H4 (cell line): Measurements from ENCODE around the gene SLC28A1. TPM values are rescaled to one million over a fixed set of nuclear protein-coding genes. Genes with fewer than 3 reads are reported as not detected.

ENCODE experiments used
- DNase-seq: peaks from one replicate; pipeline ENCODE4 v3.0.0-alpha.2; 2015; ENCODE audit warnings: low spot score
- total RNA-seq: library from RNA; depleted of rRNA; stranded (reverse); fragments of >200 nt; shearing (Covaris generic); gene quantifications from 2 replicates; pipeline ENCODE4 v1.2.3, GENCODE V29; 2014

SLC28A1 gene
- total RNA-seq, 1 experiment from 2014 or later, result 0.08 TPM

DNA sequence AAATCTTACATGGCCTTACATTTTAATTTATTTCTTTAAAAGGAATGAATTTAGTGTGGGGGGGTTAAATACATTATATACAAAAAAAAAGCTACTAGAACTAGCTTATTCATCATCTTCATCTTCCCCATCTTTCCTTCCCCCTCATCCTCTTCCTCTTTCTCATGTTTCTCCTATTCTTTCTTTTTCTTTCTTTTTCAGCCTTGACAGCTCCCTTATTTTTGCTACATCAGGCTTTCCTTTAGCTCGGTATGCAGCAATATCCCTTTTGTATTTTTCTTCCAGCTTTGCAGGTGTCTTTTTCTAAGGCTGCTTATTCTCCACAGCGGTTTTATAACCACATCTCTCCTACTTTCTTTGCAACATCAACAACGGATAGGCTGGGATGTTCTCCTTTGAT lies 55.9 kb downstream of the SLC28A1 start:
- DNase-seq, result no peak

DNA sequence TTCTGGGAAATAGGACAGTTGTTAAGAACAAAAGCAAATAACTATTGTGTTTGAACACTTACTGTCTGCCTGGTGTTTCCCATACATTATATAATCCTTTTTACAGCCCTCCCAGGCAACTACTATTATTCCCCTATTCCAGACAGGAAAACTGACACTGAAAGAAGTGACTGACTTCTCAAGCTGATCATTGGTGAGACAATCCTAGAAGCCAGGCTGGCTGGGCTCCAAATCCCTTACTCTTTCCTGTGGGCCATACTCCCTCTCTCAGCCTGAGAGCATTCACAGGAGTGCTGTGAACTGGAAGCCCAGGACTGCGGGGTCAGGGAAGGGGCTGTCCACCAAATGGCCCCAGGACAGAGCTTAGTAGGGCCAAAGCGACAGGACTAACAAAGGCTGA lies 58.0 kb downstream of the SLC28A1 start:
- no peak for DNase-seq

DNA sequence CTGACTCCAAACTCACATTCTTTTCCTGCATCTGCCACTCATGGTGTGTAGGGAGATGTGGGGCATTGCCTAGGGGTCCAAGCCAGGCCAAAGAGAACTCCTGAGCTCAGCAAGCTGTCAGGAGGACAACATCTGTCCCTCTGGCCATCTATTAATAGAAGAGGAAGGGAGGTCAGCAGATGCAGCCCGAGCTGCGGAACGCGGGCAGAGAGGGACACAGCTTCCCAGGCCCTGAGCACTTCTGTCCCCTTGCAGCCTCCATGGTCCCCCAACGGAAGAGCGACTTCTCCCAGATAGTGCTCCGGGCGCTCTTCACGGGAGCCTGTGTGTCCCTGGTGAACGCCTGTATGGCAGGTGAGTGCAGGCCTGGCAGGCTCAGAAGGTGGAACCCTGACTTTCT lies 59.8 kb downstream of the SLC28A1 start:
- DNase-seq, result no peak

DNA sequence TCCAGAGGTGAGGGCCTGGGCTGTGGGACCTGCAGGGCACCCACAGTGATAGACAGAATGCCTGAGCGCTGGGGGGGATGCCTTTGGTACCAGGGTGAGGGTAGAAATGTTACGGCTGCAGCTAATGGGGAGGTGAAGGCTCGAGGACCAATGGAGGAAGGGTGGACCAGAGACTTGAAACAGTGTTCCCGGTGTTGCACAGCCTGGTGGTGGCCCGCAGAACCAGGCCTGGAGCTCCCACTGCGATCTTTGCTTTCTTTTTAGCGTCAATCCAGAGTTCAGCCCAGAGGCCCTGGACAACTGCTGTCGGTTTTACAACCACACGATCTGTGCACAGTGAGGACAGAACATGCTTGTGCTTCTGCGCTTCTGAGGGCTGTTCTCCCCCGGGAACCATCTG lies 60.4 kb downstream of the SLC28A1 start:
- no peak for DNase-seq

- no peak for DNase-seq
Measured at GRCh38 chr15:84946772-84947489, 62.5 kb downstream of the SLC28A1 start.

DNA sequence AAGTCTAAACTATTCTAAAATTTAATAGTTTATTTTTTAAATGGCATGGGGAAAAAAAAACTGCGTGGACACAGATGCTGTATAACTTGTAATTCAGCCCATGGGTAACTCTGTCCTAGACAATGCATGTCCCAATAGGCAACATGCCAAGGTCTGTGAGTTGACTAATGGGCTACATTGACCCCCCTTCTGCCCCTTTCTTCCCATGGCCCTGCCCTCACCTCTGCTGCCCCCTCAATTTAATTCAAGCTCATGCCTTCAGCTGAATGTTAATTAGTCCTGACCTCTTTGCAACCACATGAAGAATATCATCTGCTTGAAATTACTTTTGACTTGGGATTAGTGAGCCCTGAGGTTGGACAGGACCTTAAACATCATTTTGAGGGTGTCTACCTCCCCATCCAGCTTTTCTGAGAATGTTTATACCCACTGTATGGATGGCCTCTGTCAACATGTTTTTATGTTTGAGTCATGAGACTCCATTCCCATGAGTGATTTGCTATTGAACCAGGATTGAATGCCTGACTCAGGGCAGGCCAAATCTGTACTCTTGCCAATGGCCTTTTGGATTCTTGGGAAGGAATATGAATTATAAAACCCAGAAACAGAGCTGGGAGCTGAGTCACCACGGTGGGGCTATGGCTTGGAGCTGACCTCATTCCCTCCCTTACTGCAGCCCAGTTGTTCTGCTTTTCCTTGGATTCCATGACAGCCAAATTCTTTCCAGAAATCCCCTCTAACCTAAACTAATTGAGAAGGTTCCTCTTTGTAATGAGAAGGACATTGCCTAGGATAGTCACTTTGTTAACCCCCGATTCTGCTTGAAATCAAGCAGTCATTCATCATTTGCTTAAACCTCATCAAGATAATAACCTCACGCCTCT lies 63.7 kb downstream of the SLC28A1 start:
- no peak for DNase-seq

GRCh38 chr15:84949043-84949442 lies 64.6 kb downstream of the SLC28A1 start:
- DNase-seq, result no peak

- DNase-seq, result no peak
Measured at GRCh38 chr15:84949845-84950569, 65.5 kb downstream of the SLC28A1 start.

DNA sequence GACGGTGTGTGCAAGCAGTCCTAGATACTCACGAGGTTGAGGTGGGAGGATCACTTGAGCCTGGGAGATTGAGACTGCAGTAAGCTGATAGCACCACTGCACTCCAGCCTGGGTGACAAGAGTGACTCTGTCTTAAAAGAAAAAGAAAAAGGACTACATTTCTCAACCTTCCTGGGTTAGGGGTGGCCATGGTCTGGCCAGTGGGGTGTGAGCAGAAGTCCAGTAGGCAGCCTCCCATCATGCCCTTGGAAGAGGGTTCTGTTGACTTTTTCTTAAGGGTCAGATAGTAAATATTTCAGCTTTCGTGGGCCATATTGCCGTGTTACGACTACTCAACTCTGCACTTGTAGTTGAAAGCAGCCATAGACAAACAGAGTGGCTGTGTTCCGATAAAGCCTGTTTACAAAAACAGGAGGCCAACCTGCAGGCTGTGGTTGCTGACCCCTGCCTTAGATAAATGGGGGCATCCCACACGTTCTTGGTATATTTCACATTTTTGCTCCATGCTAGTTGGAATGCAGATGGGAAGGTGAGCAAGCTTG lies 66.2 kb downstream of the SLC28A1 start:
- DNase-seq, result no peak

- no peak for DNase-seq
Measured at GRCh38 chr15:84951736-84952135, 67.3 kb downstream of the SLC28A1 start.

- DNase-seq, result no peak
Measured at GRCh38 chr15:84953136-84953535, 68.7 kb downstream of the SLC28A1 start.

- DNase-seq, result no peak
Measured at GRCh38 chr15:84953726-84954125, 69.3 kb downstream of the SLC28A1 start.

DNA sequence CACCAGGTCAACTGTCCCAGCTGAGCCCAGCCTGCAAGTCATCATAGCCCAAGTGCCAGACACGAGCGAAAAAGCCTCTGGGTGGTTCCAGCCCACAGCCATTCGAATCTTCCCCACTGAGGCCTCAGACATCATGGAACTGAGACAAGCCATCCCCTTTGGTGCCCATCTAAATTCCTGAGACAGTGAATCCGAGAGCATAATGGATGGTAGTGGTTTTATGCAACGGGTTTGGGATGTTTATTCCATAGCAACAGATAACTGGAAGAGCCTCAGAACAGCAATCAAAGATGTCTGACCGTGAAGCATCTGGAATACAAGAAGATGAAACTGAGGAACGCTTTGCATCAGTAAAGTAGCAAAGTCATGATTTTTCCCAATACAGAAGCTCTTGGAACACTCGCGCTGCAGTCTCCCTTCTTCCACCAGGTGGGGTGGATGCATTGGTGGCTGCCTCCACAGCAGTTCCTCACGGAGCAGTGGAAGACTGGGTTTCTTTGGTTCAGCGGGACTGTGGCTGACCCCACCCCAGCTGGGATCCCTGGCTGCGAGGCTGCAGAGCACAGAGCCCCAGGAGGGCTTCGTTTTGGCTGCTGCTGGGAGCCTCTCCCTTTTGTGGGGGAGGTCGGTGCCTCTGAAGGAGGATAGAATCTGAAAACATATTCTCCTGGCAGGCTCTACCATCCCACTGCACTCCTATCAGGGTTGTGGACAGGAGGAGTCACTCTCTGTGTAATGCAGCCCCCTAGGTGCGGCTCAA lies 70.8 kb downstream of the SLC28A1 start:
- DNase-seq, result peak; percentile 71

- DNase-seq, result no peak
Measured at GRCh38 chr15:84956199-84956598, 71.7 kb downstream of the SLC28A1 start.

- DNase-seq, result no peak
Measured at GRCh38 chr15:84960391-84961113, 76.1 kb downstream of the SLC28A1 start.

GRCh38 chr15:84961114-84961452 lies 76.6 kb downstream of the SLC28A1 start:
- DNase-seq, result peak; percentile 62

- DNase-seq, result no peak
Measured at GRCh38 chr15:84961707-84962106, 77.2 kb downstream of the SLC28A1 start.

DNA sequence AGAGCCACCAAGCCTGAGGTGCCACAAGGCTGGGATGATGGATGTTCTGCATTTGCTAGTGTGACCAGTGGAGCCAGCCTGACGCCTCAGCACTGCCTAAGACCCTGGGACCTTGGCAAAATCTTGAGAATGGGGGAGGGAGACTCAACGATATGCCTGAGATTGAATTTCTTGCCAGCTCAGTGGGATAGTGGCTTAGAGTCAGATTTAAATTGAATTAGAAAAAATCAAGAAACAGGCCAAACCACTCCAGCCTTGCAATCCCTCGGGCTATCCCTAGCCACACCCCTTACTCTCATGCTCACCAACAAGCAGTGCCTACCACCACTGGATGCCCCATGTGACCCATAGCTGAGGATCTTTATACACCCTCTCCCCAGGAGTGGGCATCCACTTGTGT lies 78.5 kb downstream of the SLC28A1 start:
- DNase-seq, result peak; percentile 31

GRCh38 chr15:84967380-84967779 lies 82.9 kb downstream of the SLC28A1 start:
- no peak for DNase-seq

GRCh38 chr15:84968301-84968700 lies 83.8 kb downstream of the SLC28A1 start:
- DNase-seq, result no peak

DNA sequence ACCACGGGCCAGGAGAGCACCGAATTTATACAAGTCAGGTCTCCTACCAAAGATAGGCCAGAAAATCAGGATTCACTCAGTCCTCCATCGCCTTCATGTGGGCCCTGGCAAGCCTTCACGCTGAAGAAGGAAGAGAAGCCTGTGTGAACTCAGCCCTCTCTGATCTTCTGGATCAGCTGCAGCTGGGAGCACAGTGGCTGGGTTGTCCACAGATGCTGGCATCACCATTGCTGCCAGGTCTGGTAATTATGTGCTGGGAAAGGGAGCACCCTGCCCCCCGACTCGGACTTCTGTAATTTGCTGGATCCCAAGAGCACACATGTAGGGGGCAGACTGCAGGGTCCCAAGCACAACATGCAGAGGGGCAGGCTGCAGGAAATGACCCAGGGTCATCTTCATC lies 84.8 kb downstream of the SLC28A1 start:
- no peak for DNase-seq
